HFF-Myc (cell line): Measurements from ENCODE around the gene CBARP.

Experiments used
- DNase-seq: peaks from one replicate; pipeline ENCODE4 v3.0.0-alpha.2; 2011; ENCODE audit warnings: low read depth; ENCODE audit errors: extremely low read depth
- H3K4me3 ChIP-seq: replicated peaks from 2 replicates; pipeline ENCODE4 v1.5.1; 2011; ENCODE audit warnings: low read depth, mild to moderate bottlenecking, control low read depth, low read length
- CTCF ChIP-seq: IDR thresholded peaks from 2 replicates; pipeline ENCODE4 v1.5.1; 2012; ENCODE audit warnings: mild to moderate bottlenecking, low read depth, low read length, control low read depth; ENCODE audit errors: missing control alignments

CBARP gene

GRCh38 chr19:1239420-1239795, 1.6 kb upstream of the CBARP start:
- TF ChIP-seq CTCF, result no peak
- H3K4me3 ChIP-seq, result no peak overlapping the region
- no peak for DNase-seq

- TF ChIP-seq CTCF, result no peak
- DNase-seq, result no peak
- H3K4me3 ChIP-seq, result peak overlapping the region; percentile 32
Measured at GRCh38 chr19:1238369-1239303, 831 bp upstream of the CBARP start.

GRCh38 chr19:1237027-1237659, 662 bp downstream of the CBARP start:
- no peak for TF ChIP-seq CTCF
- peak overlapping the region; percentile 73 for H3K4me3 ChIP-seq
- no peak for DNase-seq

GRCh38 chr19:1236576-1236975, 1.2 kb downstream of the CBARP start:
- peak overlapping the region; percentile 73 for H3K4me3 ChIP-seq
- no peak for TF ChIP-seq CTCF
- DNase-seq, result no peak

- no peak for TF ChIP-seq CTCF
- no peak for DNase-seq
- peak overlapping the region; percentile 73 for H3K4me3 ChIP-seq
Measured at GRCh38 chr19:1235625-1236538, 1.9 kb downstream of the CBARP start.

- no peak for TF ChIP-seq CTCF
- no peak for DNase-seq
- H3K4me3 ChIP-seq, result no peak overlapping the region
Measured at GRCh38 chr19:1234955-1235380, 2.8 kb downstream of the CBARP start.
